Neural cell (in vitro differentiated cells): Measurements from ENCODE around the gene GUCY1A2.

Experiments
- CTCF ChIP-seq: fragments of 450-650 bp; IDR thresholded peaks from 2 replicates; pipeline ENCODE4 v1.5.1; 2014; ENCODE audit warnings: antibody characterized with exemption, mild to moderate bottlenecking, moderate library complexity; ENCODE audit not compliant: poor library complexity, severe bottlenecking
- EP300 ChIP-seq: fragments of 450-650 bp; conservative IDR thresholded peaks from 2 replicates; pipeline ENCODE4 v1.6.1; 2014; ENCODE audit warnings: antibody characterized with exemption, mild to moderate bottlenecking, moderate library complexity; ENCODE audit not compliant: poor library complexity, severe bottlenecking

DNA sequence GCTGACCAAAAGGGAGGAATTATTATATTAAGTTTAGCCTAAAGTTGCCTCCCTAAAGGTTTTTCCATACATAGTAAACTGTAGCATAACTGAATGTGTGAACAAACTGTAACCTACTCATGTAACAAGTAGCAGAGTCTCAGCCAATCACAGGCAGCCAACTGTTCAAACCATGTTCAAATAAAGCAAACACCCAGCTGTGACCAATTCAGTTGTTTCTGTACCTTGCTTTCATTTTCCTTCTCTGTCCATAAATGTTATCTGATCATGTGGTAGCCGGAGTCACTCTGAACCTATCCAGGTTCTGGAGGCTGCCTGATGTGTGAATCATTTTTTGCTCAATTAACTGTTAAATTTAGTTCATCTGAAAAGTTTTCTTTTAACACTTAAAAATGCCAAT is 373.5 kb downstream of the GUCY1A2 start:
- TF ChIP-seq EP300 (no peak), CTCF (no peak)
